HCT116 (cell line): ENCODE results near the gene ZNF524. TPM values are rescaled to one million over a fixed set of nuclear protein-coding genes. Genes with fewer than 3 reads are reported as not detected.

Source experiments
- ATAC-seq: fragments of 200-7000 bp; cut with Tn5 transposase; 2 replicates; pipeline ENCODE4 v1.9.1; 2020; ENCODE audit warnings: mild to moderate bottlenecking, moderate library complexity
- BruUV-seq: library from RNA; stranded (reverse); fragments of 400-500 nt; replicated peaks from 2 replicates; lab custom pipeline; 2021; lab: Mats Ljungman, UMichigan
- CTCF ChIA-PET: fragments of 300-600 bp; sonication (Branson Sonifier 250); formaldehyde crosslinking; loops from one replicate; lab custom pipeline; 2021; ENCODE audit warnings: antibody characterized with exemption; lab: Charles Lee
- POLR2A ChIA-PET: fragments of 300-600, 350-600 bp; sonication (Branson Sonifier 250); formaldehyde crosslinking; loops from one replicate; lab custom pipeline; 2021; ENCODE audit warnings: antibody characterized with exemption; lab: Charles Lee
- RAD21 ChIA-PET, 2 experiments: fragments of 300-600 bp; sonication (Branson Sonifier 250); formaldehyde crosslinking; loops; one replicate each; lab custom pipeline; 2023; ENCODE audit warnings: low total read pairs in 2 of 2; ENCODE audit not compliant: uncharacterized antibody in 2 of 2, unreplicated experiment in 2 of 2, low non-redundant PET in 1 of 2; lab: Charles Lee
- DNase-seq: peaks from one replicate; pipeline ENCODE4 v3.0.0-alpha.2; 2010; ENCODE audit warnings: low read depth, low spot score
- H2AFZ ChIP-seq: fragments of 200-600 bp; shearing (Covaris generic), sonication (generic); 2 replicates; pipeline ENCODE4 v1.6.1; 2017; ENCODE audit warnings: low read depth, mixed run types, mixed read lengths, antibody characterized with exemption, low read length; ENCODE audit not compliant: poor library complexity, severe bottlenecking
- H3K27ac ChIP-seq: 2 replicates; pipeline ENCODE4 v1.5.1; 2012; ENCODE audit warnings: low read depth, low read length
- H3K27me3 ChIP-seq: fragments of 200-600 bp; sonication (generic); 2 replicates; pipeline ENCODE4 v1.6.1; 2016; ENCODE audit warnings: mixed run types, low read length, mixed read lengths; ENCODE audit not compliant: insufficient read depth
- H3K36me3 ChIP-seq, 2 experiments: fragments of 200-500 bp in 1 of 2; fragments of 200-600 bp in 1 of 2; sonication (Bioruptor generic) in 1 of 2; sonication (generic) in 1 of 2; 2 replicates each; pipeline versions ENCODE4 v1.5.1 to v1.6.1; 2014 to 2016; ENCODE audit warnings: low read length in 2 of 2, inconsistent platforms in 1 of 2, mixed read lengths in 1 of 2, mixed run types in 1 of 2; ENCODE audit not compliant: insufficient read depth in 2 of 2, control insufficient read depth in 1 of 2
- H3K4me1 ChIP-seq, 2 experiments: fragments of 200-600 bp in 1 of 2; sonication (generic) in 1 of 2; 2 replicates each; pipeline versions ENCODE4 v1.5.1 to v1.6.1; 2012 to 2017; ENCODE audit warnings: low read length in 2 of 2, inconsistent platforms in 1 of 2, mild to moderate bottlenecking in 1 of 2, mixed read lengths in 1 of 2, mixed run types in 1 of 2, moderate library complexity in 1 of 2; ENCODE audit not compliant: insufficient read depth in 2 of 2, control insufficient read depth in 1 of 2
- H3K4me2 ChIP-seq: fragments of 200-600 bp; sonication (generic); 2 replicates; pipeline ENCODE4 v1.6.1; 2017; ENCODE audit warnings: mixed run types, low read length, mixed read lengths
- H3K4me3 ChIP-seq, 2 experiments: fragments of 200-600 bp in 1 of 2; sonication (generic) in 1 of 2; replicated peaks in 1 of 2; 2 replicates each; pipeline ENCODE4 v1.5.1; 2011 to 2016; ENCODE audit warnings: low read length in 2 of 2, control low read depth in 1 of 2, low read depth in 1 of 2, mild to moderate bottlenecking in 1 of 2, mixed read lengths in 1 of 2, mixed run types in 1 of 2
- H3K79me2 ChIP-seq: fragments of 200-600 bp; sonication (generic); 2 replicates; pipeline ENCODE4 v1.6.1; 2017; ENCODE audit warnings: mild to moderate bottlenecking, mixed run types, low read length, moderate library complexity, mixed read lengths; ENCODE audit not compliant: insufficient read depth
- H3K9ac ChIP-seq: fragments of 200-600 bp; sonication (generic); 2 replicates; pipeline ENCODE4 v1.6.1; 2016; ENCODE audit warnings: low read length, mixed read lengths
- H3K9me2 ChIP-seq: fragments of 200-600 bp; sonication (generic), shearing (Covaris generic); 2 replicates; pipeline ENCODE4 v1.6.1; 2017; ENCODE audit warnings: mixed run types, mild to moderate bottlenecking, moderate library complexity; ENCODE audit not compliant: insufficient read depth
- H3K9me3 ChIP-seq, 2 experiments: fragments of 200-500 bp in 1 of 2; fragments of 200-600 bp in 1 of 2; sonication (Bioruptor generic) in 1 of 2; sonication (generic) in 1 of 2; 2 replicates each; pipeline ENCODE4 v1.6.1; 2014 to 2017; ENCODE audit warnings: low read length in 2 of 2, mixed read lengths in 2 of 2, inconsistent platforms in 1 of 2, low read depth in 1 of 2, mild to moderate bottlenecking in 1 of 2, mixed run types in 1 of 2, moderate library complexity in 1 of 2; ENCODE audit not compliant: control insufficient read depth in 1 of 2, insufficient read depth in 1 of 2
- H4K20me1 ChIP-seq: fragments of 200-600 bp; sonication (generic), shearing (Covaris generic); 2 replicates; pipeline ENCODE4 v1.6.1; 2017; ENCODE audit warnings: mixed run types, mild to moderate bottlenecking, moderate library complexity; ENCODE audit not compliant: insufficient read depth
- CBX3 ChIP-seq: IDR thresholded peaks from 2 replicates; pipeline ENCODE4 v1.6.1; 2012; ENCODE audit warnings: low read depth
- EGR1 ChIP-seq: IDR thresholded peaks from 2 replicates; pipeline ENCODE4 v1.6.1; 2012; ENCODE audit warnings: low read depth
- ELF1 ChIP-seq: IDR thresholded peaks from 2 replicates; pipeline ENCODE4 v1.6.1; 2012; ENCODE audit warnings: low read depth, borderline replicate concordance
- EZH2 ChIP-seq: fragments of 200-600 bp; sonication (generic); IDR thresholded peaks from 2 replicates; pipeline ENCODE4 v1.6.1; 2017; ENCODE audit warnings: antibody characterized with exemption, mixed run types
- EZH2phosphoT487 ChIP-seq: fragments of 200-600 bp; IDR thresholded peaks from 2 replicates; pipeline ENCODE4 v1.6.1; 2018; ENCODE audit warnings: antibody characterized with exemption, borderline replicate concordance
- FOSL1 ChIP-seq: IDR thresholded peaks from 2 replicates; pipeline ENCODE4 v1.6.1; 2012; ENCODE audit warnings: low read depth
- JUND ChIP-seq: IDR thresholded peaks from 2 replicates; pipeline ENCODE4 v1.6.1; 2012
- POLR2AphosphoS5 ChIP-seq: IDR thresholded peaks from 2 replicates; pipeline ENCODE4 v1.6.1; 2011; ENCODE audit warnings: mild to moderate bottlenecking, low read depth, low read length, moderate library complexity
- RAD21 ChIP-seq: IDR thresholded peaks from 2 replicates; pipeline ENCODE4 v1.6.1; 2012; ENCODE audit warnings: low read depth, mild to moderate bottlenecking
- SP1 ChIP-seq: IDR thresholded peaks from 2 replicates; pipeline ENCODE4 v1.6.1; 2012; ENCODE audit warnings: low read depth
- YY1 ChIP-seq: IDR thresholded peaks from 2 replicates; pipeline ENCODE4 v1.6.1; 2011; ENCODE audit warnings: low read length, low read depth, moderate library complexity, mild to moderate bottlenecking; ENCODE audit not compliant: insufficient replicate concordance; ENCODE audit errors: extremely low read depth
- ZFX ChIP-seq: fragments of 450-650 bp; IDR thresholded peaks from 2 replicates; pipeline ENCODE4 v1.6.1; 2017
- ZNF274 ChIP-seq: fragments of 200-500 bp; sonication (Bioruptor generic); IDR thresholded peaks from 2 replicates; pipeline ENCODE4 v1.6.1; 2014; ENCODE audit warnings: mild to moderate bottlenecking, low read depth, low read length, inconsistent platforms
- intact Hi-C: fragments of 100-400 bp; cut with micrococcal nuclease; formaldehyde crosslinking; loops from 2 replicates; pipeline ENCODE4 v1.10.0; 2022
- total RNA-seq: library from RNA; stranded (reverse); gene quantifications from one replicate; pipeline ENCODE4 v1.2.1, GENCODE V29; 2021; ENCODE audit not compliant: unreplicated experiment

The ZNF524 gene
- total RNA-seq, 1 experiment from 2014 or later = 17.2 TPM

GRCh38 chr19:55598719-55599467 lies 1.2 kb upstream of the ZNF524 start:
- intact Hi-C loops = loop anchor here (1.0 kb wide), 1 partner anchor 25 kb away; the partner anchor contains the start of gene ZNF784
- H3K9me3 ChIP-seq = no peaks in the 10 kb centered on the region
- H3K36me3 ChIP-seq = peaks cover 3 to 18% of the 10 kb centered on the region in 2 experiments
- H3K9me2 ChIP-seq = no peaks in the 10 kb centered on the region
- H3K27ac ChIP-seq = peak overlapping the region; percentile 83
- peak overlapping the region; percentile 56 to 67 for H3K4me3 ChIP-seq
- H3K79me2 ChIP-seq = peaks cover 4% of the 10 kb centered on the region; the same call in 1 of the 2 replicates
- CTCF ChIA-PET = interaction anchor here (1.0 to 2.5 kb wide), 8 partner anchors 11 to 452 kb away, joined by 4 to 14 read pairs (median 6); no protein-coding TSS in a partner anchor
- no peaks in the 10 kb centered on the region for H3K27me3 ChIP-seq
- RAD21 ChIA-PET = no interaction called here
- peak; percentile 98 for DNase-seq
- H2AFZ ChIP-seq = no peak overlapping the region
- ATAC-seq = peak; percentile 79
- peaks cover 21 to 33% of the 10 kb centered on the region in 2 experiments; a peak in 3 of 4 replicates for H3K4me1 ChIP-seq
- no TSS peak for BruUV-seq
- peak overlapping the region; percentile 80 for H3K9ac ChIP-seq
- TF ChIP-seq EZH2 (no peak), POLR2AphosphoS5 (peak; percentile 44), SP1 (peak; percentile 7; the same call in 1 of the 2 replicates), RAD21 (no peak), ELF1 (no peak), ZFX (peak; percentile 74)
- no peaks in the 10 kb centered on the region for H4K20me1 ChIP-seq
- peak overlapping the region; percentile 96 for H3K4me2 ChIP-seq
- POLR2A ChIA-PET = interaction anchor here (0.5 to 1.8 kb wide), 15 partner anchors 8 to 593 kb away, joined by 3 to 9 read pairs (median 3); partner anchors contain the start of genes U2AF2, ZNF581, ZNF628 and ZNF784

- H3K9me2 ChIP-seq = no peaks in the 10 kb centered on the region
- peak within 1 kb of the TSS; percentile 56 to 67 for H3K4me3 ChIP-seq
- CTCF ChIA-PET = interaction anchor here (1.0 to 2.5 kb wide), 8 partner anchors 12 to 453 kb away, joined by 4 to 14 read pairs (median 6); no protein-coding TSS in a partner anchor
- H3K4me1 ChIP-seq = peaks cover 24 to 39% of the 10 kb centered on the region in 2 experiments
- H3K36me3 ChIP-seq = peaks cover 3 to 18% of the 10 kb centered on the region in 2 experiments
- peak within 1 kb of the TSS; percentile 83 for H3K27ac ChIP-seq
- peak; percentile 97 for DNase-seq
- TF ChIP-seq JUND = no peak
- TF ChIP-seq EGR1 = peak; percentile 89; the same call in 1 of the 2 replicates
- no peak for TF ChIP-seq RAD21
- no peak for TF ChIP-seq ZNF274
- TF ChIP-seq FOSL1 = no peak
- TF ChIP-seq SP1 = peak; percentile 80
- no peak for TF ChIP-seq CBX3
- peak; percentile 98 for TF ChIP-seq YY1
- TF ChIP-seq EZH2phosphoT487 = no peak
- no peaks in the 10 kb centered on the region for H3K9me3 ChIP-seq
- ATAC-seq = peak; percentile 78
- no peaks in the 10 kb centered on the region for H4K20me1 ChIP-seq
- H2AFZ ChIP-seq = peak within 1 kb of the TSS; percentile 57
- RAD21 ChIA-PET = interaction anchor here (0.6 kb wide), 2 partner anchors 20 to 84 kb away, joined by 3 read pairs; no protein-coding TSS in a partner anchor
- H3K79me2 ChIP-seq = peaks cover 4% of the 10 kb centered on the region; the same call in 1 of the 2 replicates
- H3K4me2 ChIP-seq = peak within 1 kb of the TSS; percentile 96
- POLR2A ChIA-PET = interaction anchor here (0.6 to 1.8 kb wide), 13 partner anchors 9 to 123 kb away, joined by 3 to 9 read pairs (median 4); partner anchors contain the start of genes U2AF2, ZNF581, ZNF628 and ZNF784
- peak within 1 kb of the TSS; percentile 80 for H3K9ac ChIP-seq
- no TSS peak for BruUV-seq
- H3K27me3 ChIP-seq = no peaks in the 10 kb centered on the region
- intact Hi-C loops = loop anchor here (1.0 kb wide), 1 partner anchor 25 kb away; the partner anchor contains the start of gene ZNF784
Measured at GRCh38 chr19:55599468-55599841, 633 bp upstream of the ZNF524 start, which contains the start of gene FIZ1. FIZ1 (minus strand) TSS chr19:55599517; CDS start chr19:55597865, 1,652 bp downstream.
